ENCODE data around the gene COL9A3.

Gene COL9A3

DNA sequence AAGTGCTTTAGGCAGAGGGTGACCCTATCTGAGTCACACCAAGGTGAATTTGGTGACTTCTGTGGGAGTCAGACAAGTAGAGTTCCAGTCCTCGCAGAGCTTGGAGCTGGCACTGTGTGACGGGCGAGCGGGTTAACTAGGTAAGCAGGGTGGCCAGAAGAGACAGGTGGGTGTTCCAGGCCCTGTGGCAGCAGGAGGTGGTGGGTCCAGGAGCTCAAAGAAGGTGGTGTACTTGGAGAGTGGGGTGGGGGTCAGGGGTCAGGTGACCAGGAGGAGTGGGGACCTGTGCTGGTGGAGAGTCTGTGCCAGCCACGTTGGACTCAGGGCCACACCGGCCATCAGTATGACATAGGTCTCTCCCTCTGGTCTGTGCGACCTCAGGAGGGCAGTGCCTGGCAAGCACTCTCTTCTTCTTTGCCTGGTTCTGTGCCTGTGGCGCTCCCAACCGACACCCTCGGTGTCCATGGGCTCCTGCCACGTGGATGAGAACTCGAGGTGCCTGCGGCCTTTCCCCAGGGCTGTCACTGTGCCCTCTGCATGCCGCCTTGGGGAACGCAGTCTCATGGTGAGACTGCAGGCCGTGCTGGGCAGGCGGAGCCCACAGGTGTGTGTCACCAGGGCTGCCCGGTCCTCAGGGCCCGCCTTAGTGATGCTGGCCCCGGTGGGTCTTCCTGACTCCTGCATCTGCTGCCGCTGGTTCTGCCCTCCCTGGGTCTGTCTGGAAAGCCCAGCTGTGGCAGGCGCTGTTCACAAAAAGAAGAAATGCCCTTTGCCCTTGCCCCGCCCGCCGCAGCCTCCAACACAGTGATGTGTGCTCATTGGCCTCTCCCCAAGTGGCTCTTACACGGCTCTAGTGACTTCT lies 18.9 kb upstream of the COL9A3 start:
- no peak for DNase-seq

DNA sequence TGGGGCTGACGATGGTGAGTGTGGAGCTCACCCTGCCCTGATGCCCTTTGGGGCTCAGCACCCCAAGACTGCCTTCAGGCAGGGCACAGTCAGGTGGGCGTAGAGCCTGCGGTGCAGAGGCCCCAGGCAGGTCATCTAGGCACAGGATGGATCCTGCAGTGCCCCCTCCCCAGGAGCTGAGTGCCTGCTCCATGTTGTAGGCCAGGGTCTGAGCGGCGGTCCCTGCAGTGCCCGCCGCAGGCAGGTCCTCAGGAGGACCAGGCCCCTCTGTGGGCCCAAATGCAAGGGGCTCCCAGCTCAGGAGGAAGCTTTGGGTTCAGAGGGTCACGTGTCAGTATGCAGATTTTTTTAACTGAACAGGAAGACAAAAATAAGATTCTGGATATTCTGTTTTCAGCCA lies 17.8 kb upstream of the COL9A3 start:
- DNase-seq: no peak

DNA sequence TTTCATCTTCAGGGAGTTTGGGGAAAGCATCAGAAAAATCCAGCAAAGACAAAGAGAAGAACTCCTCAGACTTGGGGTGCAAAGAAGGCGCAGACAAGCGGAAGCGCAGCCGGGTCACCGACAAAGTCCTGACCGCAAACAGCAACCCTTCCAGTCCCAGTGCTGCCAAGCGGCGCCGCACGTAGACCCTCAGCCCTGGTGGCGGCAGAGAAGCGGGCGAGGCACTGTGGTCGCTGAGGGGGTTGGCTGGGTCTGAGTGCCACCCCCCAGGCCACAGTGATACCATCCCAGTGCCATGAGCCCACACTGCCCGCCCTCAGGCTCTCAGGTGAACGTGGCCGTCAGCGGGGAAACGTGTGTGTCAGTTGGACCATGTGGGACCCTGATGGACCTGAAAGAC lies 17.4 kb upstream of the COL9A3 start:
- no peak for DNase-seq

DNA sequence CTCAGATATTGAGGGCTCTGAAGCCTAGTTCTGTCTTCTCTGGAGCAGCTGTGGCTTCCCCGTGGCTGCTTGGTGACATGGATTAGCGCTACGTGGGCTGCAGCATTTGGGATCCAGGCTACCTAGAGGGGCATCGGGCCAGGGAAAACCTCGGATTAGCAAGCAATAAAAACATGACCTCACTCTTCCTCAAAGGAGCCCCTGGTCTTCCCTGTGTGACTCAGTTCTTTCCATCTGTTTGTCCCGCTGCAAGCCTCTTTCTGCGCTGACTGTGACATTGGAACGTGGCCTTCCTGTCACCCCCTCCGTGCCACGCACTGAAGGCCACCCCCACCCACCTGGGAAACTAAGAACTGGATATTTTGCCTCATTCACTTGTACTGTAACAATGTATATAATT lies 17.0 kb upstream of the COL9A3 start:
- no peak for DNase-seq

DNA sequence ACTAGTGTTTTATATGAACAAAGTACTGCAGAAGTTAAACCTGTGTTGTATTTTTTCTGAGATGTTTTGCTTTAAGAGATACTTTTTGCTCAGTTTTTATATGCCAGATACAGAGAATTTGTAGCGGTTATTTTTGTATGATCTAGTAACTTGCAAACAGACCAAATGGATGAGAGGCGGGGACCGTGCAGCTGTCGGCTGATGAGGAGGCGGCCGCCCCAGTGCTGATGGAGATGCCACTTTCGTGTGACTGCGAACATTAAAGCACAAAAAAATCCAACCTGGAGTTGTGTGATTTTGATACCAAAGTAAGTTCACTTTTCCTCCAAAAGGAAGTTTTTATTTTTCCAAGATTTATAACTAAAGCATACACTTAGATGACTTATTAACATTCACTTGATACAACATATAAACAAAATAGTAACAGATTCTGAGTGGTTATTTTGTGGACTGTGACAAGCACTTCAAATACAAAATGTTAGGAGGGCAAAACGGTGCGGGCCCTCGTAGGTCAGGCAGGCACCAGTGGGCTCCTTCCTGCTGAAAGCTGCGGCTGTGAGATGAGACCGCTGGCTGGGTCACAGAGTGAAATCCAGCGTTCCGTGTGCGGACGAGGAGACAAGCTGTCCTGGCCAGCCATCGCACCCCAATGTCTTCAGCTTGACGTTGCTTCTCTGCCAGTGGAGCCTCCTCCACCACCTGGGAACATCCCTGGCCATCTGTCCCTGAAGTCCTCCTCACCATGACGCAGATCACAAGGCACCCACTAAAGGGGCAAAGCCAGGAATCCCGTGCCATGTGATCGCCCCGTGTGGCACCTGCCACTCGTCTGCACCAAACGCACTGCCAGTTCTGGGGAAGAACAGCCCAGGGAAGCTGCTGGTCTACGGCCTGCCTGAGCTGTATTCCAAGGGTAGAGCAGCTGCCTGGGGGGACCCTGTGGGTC lies 16.3 kb upstream of the COL9A3 start:
- no peak for DNase-seq

DNA sequence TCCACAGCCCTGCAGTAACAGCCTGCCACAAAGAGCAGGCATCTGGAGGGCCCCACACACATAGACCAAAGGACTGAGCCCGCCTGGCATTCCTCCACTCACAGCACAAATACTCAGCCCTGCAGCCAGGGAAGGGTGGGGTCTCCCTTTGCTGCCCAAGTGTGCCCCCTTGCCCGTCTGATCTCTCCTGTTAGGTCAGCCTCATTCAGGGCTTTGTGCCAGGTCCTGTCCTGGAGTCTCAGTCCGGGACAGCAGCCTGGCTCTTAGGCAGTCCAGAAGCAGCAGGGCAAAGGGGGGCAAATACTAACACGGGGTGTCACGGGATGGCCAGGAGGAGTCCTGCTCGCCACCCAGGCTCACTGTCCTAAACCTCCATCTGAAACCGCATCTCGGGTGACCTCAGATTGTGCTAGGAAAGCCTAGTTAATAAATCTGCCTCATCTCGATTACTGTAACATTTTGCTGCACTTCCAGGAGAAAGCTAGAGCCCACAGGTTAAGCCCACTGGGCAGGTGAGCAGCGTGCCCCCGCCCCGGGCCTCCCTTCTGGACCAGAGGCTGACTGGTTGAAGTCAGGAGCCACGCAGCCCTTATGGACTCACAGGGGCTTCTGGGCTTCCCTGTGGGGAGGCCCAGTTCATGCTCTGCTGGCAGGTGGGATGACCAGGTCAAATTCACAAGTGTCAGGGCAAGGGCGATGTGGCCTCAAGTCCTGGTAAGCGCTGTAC lies 15.4 kb upstream of the COL9A3 start:
- DNase-seq: no peak

DNA sequence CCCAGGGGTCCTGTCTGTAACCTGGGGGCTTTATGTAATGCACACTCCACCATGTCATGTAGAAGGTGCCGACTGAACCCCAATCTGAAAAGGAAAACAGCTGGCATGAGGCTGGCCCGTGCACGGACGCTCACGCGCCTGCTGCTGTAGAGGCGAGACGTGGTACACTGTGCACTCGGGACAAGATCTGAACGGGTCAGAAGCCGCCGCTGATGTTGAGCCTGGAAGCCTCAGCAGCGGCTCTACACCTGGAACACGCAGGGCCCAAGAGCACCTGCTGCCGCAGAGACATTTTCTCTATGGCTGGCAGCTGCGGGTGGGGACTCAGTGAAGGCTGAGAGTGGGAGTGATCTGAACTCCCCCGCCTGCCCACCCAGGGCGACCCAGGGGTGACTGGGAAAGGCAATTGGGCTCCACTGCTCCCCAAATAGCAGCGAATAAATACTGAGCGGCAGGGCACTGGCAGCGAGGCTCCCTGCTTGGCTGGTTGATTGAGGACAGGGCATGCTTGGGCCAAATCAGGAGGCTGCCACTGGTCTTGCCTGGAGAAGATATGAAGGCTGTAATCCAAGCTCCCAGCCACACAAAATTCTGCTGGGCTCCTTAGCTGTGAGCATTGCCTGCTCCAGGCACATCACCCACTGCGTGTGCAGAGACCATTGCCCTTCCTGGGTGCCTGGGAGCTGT lies 14.7 kb upstream of the COL9A3 start:
- no peak for DNase-seq

DNA sequence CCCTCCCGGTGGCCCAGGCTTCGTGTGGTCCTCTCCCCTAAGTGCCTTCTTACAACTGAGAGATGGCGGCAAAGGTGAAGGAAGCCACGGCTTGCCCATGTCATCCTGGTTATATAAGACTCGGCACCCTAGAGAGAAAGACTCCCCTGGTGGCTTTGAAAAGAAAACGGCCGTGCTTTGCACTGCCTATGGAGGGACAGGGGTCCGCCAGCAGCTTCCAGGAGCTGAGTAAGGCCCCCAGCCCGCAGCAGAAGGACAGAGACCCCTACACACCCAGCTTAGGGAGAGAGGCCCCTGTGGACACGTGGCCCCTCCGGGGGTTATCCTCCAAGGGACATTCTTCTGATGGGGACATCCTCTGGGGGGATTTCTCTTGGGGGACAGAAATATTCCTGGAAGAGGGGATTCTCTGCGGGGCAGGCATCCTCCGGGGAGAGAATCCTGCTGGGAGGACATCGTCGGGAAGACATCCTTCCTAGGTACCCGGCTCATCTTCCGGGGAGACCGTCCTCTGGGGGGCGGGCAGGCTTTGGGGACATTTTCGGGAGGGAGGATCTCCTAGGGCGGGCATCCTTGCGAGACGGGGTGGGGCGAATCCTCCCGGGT lies 12.7 kb upstream of the COL9A3 start:
- DNase-seq: no peak

DNA sequence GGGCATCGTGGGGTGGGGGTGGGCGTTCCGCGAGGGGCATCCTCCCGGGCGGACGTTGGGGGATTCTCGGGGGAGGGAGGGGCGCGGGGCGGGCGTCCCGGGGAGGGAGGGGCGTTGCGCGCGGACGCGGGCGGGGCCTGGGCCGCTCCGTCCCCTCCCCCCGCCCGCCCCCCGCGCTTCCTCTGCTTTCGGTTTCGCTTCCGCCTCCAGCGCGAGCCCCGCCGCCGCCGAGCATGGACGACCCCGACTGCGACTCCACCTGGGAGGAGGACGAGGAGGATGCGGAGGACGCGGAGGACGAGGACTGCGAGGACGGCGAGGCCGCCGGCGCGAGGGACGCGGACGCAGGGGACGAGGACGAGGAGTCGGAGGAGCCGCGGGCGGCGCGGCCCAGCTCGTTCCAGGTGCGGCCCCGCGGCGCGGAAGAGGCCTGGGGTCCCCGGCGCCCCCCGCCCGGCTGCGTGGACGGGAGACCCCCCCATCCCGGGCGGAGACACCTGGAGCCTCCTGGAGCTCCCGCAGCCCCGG lies 12.2 kb upstream of the COL9A3 start, which contains the start of gene OGFR:
OGFR (plus strand) TSS at position 209 of the 528 bp plus-strand sequence; CDS start at position 234, 25 bp downstream.
- DNase-seq: peak; percentile 64 to 68

DNA sequence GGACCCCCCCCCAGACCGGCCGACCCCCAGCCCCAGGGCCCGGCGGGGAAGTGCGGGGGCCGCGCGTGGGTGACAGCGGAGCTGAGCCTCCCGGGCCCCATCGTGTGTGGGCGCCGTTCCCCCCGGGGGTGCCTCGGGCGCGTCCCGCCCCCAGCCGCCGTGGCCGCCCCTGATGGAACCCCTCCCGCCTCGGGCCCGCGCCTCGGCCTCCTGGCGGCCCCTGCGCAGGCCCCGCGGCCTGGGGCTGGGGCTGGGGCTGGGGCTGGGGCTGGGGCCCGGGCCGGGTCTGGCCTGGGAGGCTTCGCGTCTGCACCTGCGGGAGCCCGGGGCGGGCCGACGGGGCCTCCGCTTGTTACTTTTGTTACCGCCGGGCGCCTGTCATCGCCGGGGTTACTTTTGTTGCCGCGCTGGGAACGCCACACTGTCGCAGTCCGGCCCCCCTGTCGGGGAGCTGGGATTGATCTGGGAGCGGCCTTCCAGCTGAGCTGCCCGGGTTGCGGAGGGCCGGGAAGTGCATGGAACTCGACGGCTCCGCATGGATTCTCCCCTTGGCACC lies 11.6 kb upstream of the COL9A3 start:
- DNase-seq: peak; percentile 50 to 57

DNA sequence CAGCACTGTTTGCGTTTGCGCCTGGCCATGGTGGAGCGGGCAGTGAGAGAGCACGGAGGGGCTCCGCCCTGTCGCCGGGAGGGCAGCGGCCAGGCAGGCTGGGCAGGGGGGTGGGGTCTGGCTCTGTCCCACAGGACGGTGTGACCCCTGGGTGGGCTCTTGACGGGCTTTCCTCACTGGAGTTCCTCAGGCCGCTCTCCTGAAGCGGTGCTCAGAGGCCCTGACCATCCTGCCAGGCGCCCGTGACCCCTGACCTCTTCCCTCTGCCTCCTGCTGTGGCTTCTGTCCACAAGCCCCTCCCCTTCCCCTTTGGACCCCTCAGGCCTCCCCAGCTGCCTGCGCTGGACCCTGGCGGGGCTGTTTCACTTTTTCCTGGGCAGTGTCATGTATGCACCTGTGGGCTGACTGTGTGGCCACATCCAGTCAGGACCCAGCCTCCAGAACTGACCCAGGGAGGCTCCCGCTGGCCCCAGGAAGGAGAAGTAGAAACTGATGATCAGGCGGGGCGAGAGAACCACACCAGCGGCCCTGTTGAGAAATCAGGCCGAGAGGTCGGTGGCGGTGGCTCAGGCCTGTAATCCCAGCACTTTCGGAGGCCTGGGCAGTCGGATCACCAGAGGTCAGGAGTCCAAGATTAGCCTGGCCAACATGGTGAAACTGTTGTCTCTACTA lies 11.0 kb upstream of the COL9A3 start:
- DNase-seq: no peak

DNA sequence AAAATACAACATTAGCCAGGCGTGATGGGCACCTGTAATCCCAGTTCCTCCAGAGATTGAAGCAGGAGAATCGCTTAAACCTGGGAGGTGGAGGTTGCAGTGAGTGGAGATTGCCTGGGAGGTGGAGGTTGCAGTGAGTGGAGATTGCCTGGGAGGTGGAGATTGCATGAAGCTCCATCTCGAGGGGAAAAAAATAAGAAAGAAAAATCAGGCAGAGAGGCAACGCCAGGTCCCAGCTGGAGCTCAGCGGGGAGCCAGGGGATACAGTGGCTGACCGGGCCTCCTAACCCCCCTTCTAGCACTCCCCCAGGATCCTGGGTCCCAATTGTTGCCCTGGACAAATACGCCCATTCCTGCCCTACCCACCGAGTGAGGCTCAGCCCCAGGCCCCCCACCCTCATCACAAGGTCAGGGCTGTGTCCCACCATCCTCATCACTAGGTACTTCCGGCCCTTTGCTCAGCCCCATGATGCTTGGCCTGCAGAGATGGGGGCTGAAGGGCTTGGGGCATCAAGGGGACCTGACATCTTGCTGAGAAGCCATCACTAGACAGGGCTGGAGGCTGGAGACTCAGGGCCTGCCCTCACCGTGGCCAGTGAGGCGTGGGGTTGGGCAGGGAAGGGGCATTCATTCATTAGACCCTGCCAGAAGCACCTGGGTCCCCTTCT lies 10.3 kb upstream of the COL9A3 start:
- DNase-seq: no peak

DNA sequence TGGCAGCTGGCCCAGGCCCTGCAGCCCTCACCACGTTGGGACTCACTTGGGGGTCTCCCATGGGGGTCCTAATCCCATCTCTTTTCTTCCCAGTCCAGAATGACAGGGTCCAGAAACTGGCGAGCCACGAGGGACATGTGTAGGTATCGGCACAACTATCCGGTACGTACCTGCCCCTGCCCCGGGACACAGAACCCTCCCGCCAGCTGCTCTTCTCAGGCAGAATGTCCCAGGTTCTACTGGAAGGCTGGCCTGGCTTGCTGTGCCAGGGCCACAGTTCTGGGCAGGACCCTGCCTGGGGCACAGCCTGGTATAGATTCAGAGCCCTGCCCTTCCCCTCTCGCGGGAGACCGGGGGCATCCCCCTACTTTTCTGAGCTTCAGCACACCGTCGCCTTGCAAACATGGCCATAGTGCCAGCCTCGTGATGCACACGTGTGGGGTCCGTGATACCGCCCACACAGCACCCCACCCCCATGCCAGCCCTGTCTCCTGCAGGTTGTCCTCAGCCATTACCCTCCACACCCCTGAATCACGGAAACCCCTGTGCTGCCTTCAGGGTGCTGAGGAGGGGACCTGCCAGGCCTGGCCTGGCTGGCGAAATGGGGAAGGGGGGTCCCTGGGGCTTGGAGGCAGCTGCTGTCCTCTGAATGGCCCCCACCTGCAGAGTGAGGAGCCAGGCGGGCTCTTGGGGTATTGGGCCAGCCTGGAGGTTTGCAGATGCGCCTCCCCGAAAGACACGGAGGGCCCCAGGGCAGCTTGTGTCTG lies 9.2 kb upstream of the COL9A3 start:
- DNase-seq: no peak

DNA sequence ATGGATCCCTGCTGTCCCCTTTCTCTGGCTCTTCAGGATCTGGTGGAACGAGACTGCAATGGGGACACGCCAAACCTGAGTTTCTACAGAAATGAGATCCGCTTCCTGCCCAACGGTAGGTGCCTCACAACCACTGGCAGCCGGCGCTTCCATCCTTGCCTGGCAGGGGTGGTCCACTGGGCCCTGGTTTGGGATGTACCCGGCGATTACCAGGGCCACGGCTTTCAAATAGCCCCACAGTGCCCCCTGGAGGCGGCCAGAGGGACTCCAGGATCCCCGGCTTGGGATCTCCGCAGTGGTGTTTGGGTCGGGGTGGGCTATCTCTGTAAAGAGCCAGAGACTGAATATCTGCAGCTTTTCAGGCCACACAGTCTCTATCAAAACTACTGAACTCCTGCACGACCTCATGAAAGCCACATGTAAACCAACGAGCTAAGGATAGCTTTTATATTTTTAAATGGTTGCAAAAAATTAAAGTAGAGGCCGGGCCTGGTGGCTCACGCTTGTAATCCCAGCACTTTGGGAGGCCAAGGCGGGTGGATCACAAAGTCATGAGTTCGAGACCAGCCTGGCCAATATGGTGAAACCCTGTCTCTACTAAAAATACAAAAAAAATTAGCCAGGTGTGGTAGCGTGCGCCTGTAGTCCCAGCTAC lies 8.5 kb upstream of the COL9A3 start:
- DNase-seq: peak; percentile 59 to 68

DNA sequence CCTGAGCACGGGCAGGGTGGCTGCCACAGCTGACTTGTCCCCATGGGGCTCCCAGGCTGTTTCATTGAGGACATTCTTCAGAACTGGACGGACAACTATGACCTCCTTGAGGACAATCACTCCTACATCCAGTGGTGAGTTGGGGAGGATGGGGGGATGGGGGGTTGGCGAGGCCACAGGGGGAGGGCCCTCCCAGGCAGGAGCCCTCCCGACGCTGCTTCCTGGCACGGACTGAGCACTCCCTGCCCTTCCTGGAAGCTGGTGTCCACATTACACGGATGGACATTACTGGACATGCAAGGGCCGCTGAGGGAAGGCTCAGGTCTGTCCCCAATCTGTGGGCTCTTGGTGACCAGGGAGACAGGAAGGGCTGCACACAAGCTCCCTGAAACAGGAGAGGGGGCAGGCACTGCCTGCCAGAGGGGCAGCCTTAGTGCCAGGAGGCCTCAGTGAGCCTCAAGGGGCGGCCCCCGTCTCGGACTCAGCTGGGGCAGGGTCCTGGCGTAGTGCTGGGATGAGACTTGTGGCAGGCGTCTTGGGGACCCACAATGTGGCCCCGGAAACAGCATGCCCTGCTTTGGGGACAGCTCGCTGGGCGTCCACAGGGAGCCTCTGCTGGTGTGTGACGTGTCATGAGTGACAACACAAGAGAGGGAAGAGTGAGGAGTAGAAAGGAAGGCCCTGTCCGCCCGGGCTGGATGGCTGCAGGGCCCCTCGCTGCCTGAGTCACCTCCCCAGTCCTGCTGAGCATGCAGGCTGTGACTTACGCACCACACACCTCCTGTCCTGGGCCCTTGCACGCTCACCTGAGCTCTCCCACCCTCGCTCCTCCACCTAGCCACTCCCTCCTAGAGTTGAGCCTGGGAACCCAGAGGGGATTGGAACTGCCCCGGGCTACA lies 7.1 kb upstream of the COL9A3 start:
- DNase-seq: no peak

DNA sequence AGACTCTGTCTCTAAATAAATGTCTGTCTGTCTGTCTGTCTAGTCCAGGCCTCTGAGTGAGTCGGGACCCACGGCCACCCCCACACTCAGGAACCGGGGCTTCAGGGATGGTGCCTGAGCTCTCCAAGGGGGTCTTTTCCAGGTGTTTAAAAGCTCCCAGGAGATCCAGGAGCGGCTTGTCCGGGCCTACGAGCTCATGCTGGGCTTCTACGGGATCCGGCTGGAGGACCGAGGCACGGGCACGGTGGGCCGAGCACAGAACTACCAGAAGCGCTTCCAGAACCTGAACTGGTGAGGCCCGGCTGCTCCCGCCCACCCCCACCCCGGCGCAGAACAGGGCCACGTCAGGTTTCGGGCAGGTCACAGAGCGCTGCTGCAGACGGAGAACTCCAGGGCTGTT lies 5.5 kb upstream of the COL9A3 start:
- DNase-seq: no peak

DNA sequence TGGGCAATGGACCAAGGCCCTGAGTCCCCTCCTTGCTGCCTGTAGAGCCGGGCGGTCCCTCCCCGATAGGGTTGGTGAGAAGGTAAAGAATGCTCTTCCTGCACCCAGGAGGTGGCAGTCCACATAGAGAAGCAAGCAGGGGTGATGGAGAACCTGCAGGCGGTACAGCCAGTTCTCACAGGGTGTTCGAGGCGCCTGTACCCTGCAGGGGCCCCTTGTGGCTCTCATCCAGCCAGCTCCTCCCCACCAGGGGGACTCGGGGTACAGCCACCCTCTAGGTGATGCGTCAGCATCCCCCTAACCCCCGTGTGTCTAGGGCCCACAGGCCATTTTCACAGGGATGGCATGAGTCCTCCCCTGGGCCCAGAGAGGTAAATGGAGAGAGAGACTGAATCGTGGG lies 5.1 kb upstream of the COL9A3 start:
- DNase-seq: no peak

Measured in activated CD4-positive, alpha-beta T cell treated with anti-CD3 and anti-CD28 coated beads, Interleukin-2, amount 50 U/mL, for 4 hours (primary cell).